GM13976 (cell line): ENCODE data around the gene KCNAB1.

Experiments used
- DNase-seq: peaks from one replicate; pipeline ENCODE4 v3.0.0; 2012; ENCODE audit warnings: low spot score
- in situ Hi-C: fragments of 300-500 bp; cut with MboI; formaldehyde crosslinking; loops from one replicate; pipeline ENCODE4 v1.12.0; 2022; ENCODE audit warnings: low sequenced_read_pairs, mixed read lengths, inconsistent platforms; ENCODE audit not compliant: unreplicated experiment
- TF ChIP-seq, protein P1 (sequence below): IDR thresholded peaks from 2 replicates; pipeline ENCODE4 v1.5.1; 2012; ENCODE audit warnings: borderline replicate concordance, mild to moderate bottlenecking; ENCODE audit not compliant: insufficient read depth; ENCODE audit errors: extremely low read depth, missing control alignments, control extremely low read depth

KCNAB1 gene

DNA sequence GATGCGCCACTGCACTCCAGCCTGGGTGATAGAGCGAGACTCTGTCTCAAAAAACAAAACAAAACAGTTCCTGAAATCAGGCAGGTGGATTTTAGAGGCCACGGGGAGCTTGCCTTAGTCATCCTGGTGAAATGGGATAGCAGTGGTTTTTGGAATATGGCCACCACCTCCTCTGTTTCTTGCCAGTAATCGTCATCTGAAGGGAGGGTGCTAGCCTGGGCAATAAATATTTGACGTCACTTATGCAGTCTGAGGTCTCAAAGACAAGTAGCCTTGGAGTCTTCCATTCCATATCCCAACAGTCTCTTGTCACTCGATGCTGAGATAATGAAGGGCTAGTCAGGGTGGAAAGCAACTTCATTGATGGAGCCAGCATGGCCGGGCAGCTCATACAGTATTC lies 55.2 kb downstream of the KCNAB1 start:
- in situ Hi-C loops, result no loop called here
- DNase-seq, result no peak
- TF ChIP-seq, protein P1, sequence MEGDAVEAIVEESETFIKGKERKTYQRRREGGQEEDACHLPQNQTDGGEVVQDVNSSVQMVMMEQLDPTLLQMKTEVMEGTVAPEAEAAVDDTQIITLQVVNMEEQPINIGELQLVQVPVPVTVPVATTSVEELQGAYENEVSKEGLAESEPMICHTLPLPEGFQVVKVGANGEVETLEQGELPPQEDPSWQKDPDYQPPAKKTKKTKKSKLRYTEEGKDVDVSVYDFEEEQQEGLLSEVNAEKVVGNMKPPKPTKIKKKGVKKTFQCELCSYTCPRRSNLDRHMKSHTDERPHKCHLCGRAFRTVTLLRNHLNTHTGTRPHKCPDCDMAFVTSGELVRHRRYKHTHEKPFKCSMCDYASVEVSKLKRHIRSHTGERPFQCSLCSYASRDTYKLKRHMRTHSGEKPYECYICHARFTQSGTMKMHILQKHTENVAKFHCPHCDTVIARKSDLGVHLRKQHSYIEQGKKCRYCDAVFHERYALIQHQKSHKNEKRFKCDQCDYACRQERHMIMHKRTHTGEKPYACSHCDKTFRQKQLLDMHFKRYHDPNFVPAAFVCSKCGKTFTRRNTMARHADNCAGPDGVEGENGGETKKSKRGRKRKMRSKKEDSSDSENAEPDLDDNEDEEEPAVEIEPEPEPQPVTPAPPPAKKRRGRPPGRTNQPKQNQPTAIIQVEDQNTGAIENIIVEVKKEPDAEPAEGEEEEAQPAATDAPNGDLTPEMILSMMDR, result no peak

- no peak for DNase-seq
- TF ChIP-seq, protein P1, result no peak
- in situ Hi-C loops, result no loop called here
Measured at GRCh38 chr3:156176048-156176447, 55.7 kb downstream of the KCNAB1 start.

DNA sequence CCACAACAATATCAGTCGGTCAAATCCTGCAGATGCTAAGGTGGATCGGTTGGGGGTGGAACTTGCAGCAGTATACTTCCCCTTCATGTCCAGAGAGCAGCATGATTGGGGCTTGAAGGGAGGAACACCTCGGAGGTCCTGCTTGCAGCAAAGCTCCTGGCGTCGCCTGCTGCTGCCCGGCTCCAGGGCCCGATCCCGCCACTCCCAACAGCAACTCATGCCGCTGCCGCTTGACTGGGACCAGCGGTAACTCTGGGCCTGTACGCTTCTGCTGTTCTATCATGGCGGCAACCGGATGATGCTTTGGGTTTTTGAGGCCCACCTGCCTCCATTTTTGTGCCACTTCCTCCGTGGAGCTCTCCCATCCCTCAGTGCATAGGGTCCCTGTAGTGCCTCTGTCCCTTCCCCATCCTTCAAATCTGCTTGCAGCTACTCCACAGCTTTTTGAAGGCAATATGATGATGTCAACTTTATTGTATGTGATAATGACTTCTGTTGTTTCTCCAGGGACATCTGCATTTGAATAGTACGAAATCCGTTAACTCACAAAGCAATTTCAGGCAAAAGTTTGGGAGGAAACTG lies 56.3 kb downstream of the KCNAB1 start:
- DNase-seq, result no peak
- TF ChIP-seq, protein P1, result no peak
- in situ Hi-C loops, result no loop called here

- DNase-seq, result no peak
- in situ Hi-C loops, result no loop called here
- TF ChIP-seq, protein P1, result no peak
Measured at GRCh38 chr3:156180077-156180476, 59.7 kb downstream of the KCNAB1 start.

DNA sequence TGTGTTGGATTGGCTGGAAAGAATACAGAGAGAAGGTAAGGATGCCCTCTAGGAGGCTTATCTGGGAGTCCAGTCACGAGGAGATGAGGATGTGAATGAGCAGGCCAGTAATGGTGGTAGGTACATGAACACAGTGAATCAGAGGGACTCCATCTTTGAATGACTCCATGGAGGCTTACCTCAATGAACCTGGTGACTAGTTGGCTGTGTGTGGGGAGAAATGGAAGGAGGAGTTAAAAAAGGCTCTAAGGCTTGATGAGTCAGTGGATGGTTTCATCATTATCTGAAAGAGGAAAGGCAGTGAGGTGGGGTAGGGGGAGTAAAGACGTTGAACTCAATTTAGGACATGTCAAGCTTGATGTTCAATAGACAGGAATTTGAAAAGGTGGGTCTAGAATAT lies 61.1 kb downstream of the KCNAB1 start:
- in situ Hi-C loops, result no loop called here
- no peak for DNase-seq
- TF ChIP-seq, protein P1, result no peak

DNA sequence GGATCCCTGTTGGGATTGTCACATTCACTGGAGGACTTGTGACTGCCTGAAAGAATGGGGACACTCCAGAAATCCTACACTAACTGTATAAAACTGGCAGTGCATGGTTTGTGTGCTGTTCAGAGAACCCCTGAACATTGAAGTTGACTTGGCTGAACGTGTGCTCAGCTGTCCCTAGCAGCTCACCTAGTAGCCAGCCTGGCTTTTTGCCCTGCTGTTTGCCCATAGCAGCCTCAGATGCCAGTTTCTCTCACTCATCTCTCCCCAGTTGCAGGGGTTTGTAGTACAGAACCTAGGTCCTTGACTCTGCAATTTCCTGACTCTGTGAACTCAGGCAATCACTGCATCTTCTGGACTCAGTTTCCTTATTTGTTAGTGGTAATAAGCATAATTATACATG lies 63.0 kb downstream of the KCNAB1 start:
- TF ChIP-seq, protein P1, result no peak
- in situ Hi-C loops, result no loop called here
- DNase-seq, result no peak

GRCh38 chr3:156184156-156184555 lies 63.8 kb downstream of the KCNAB1 start:
- in situ Hi-C loops, result no loop called here
- TF ChIP-seq, protein P1, result no peak
- no peak for DNase-seq
